PC-3 (cell line): ENCODE measurements around the gene LIN9.

Experiments used
- CTCF ChIP-seq: fragments of 300-600 bp; sonication (generic); conservative IDR thresholded peaks from 2 replicates; pipeline ENCODE4 v1.5.1; 2017; ENCODE audit warnings: antibody characterized with exemption, low read depth, mild to moderate bottlenecking, low read length
- EZH2phosphoT487 ChIP-seq: fragments of 300-600 bp; sonication (generic); IDR thresholded peaks from 2 replicates; pipeline ENCODE4 v1.6.1; 2018; ENCODE audit warnings: mild to moderate bottlenecking, antibody characterized with exemption, low read length, borderline replicate concordance

GRCh38 chr1:226255380-226255779 is 53.6 kb downstream of the LIN9 start:
- TF ChIP-seq CTCF (no peak), EZH2phosphoT487 (no peak)
